SK-N-SH (cell line): ENCODE results near the gene PSMB2.

ENCODE experiments used
- CTCF ChIP-seq: fragments of 200-600 bp; sonication (generic); IDR thresholded peaks from 2 replicates; pipeline ENCODE4 v1.6.1; 2017; ENCODE audit warnings: antibody characterized with exemption, mild to moderate bottlenecking, moderate library complexity
- EP300 ChIP-seq, 2 experiments: IDR thresholded peaks; 2 replicates each; pipeline versions ENCODE4 v1.4.0 to v1.6.1; 2012; ENCODE audit warnings: borderline replicate concordance in 1 of 2, low read depth in 1 of 2, low read length in 1 of 2
- FOXM1 ChIP-seq: IDR thresholded peaks from 2 replicates; pipeline ENCODE4 v1.4.0; 2012; ENCODE audit warnings: low read depth, mild to moderate bottlenecking
- RAD21 ChIP-seq: IDR thresholded peaks from 2 replicates; pipeline ENCODE4 v1.6.1; 2012; ENCODE audit warnings: mild to moderate bottlenecking, low read length
- RFX5 ChIP-seq: IDR thresholded peaks from 2 replicates; pipeline ENCODE4 v1.6.1; 2012; ENCODE audit warnings: mild to moderate bottlenecking, improper control_type of control experiment, low read length
- TAF1 ChIP-seq: IDR thresholded peaks from 2 replicates; pipeline ENCODE4 v1.6.1; 2012; ENCODE audit warnings: low read depth, mild to moderate bottlenecking, low read length, moderate library complexity, borderline replicate concordance
- YY1 ChIP-seq: IDR thresholded peaks from 2 replicates; pipeline ENCODE4 v1.4.0; 2012; ENCODE audit warnings: low read depth, mild to moderate bottlenecking
- TF ChIP-seq, protein P1 (sequence below): IDR thresholded peaks from 2 replicates; pipeline ENCODE4 v1.4.0; 2012; ENCODE audit warnings: low read depth, borderline replicate concordance

DNA sequence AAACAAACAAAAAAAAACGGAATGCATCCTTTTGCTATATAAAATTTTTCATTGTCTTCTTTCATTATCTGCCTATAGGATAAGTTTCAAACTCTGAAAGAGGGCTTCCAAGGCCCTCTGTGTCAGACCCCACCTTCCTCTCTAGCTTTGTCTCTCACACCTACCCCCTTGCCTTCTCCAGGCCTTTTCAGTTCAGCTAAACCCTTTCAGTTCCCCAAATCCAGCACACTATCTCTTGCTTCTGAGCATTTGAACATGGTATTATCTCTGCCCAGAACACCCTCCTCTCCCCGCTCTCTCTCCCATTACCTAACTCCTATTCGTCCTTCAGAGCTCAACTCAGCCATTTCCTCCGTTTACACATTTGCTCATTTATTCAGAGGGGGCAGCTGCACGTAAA, 41.7 kb upstream of the PSMB2 start:
- TF ChIP-seq CTCF: no peak
- no peak for TF ChIP-seq EP300 (IDR thresholded peaks at IDR 0.05; ENCODE audit: borderline replicate concordance in 1 of 2, low read depth in 1 of 2, low read length in 1 of 2)
- TF ChIP-seq RAD21: no peak
- no peak for TF ChIP-seq FOXM1
- no peak for TF ChIP-seq RFX5
- no peak for TF ChIP-seq YY1
- no peak for TF ChIP-seq TAF1
- TF ChIP-seq, protein P1, sequence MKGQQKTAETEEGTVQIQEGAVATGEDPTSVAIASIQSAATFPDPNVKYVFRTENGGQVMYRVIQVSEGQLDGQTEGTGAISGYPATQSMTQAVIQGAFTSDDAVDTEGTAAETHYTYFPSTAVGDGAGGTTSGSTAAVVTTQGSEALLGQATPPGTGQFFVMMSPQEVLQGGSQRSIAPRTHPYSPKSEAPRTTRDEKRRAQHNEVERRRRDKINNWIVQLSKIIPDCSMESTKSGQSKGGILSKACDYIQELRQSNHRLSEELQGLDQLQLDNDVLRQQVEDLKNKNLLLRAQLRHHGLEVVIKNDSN: no peak
